ACC112 (cell line): Measurements from ENCODE around the gene BOC.

Source experiments
- H2AFZ ChIP-seq: fragments of 200-600 bp; sonication (generic); one replicate; pipeline ENCODE4 v1.6.0; 2017; ENCODE audit warnings: antibody characterized with exemption, low read length; ENCODE audit not compliant: unreplicated experiment
- H3K27ac ChIP-seq: fragments of 200-600 bp; sonication (generic); 2 replicates; pipeline ENCODE4 v1.5.1; 2014; ENCODE audit warnings: low read depth, mild to moderate bottlenecking, antibody characterized with exemption, low read length, moderate library complexity
- H3K27me3 ChIP-seq: fragments of 200-600 bp; sonication (generic); 2 replicates; pipeline ENCODE4 v1.6.1; 2014; ENCODE audit warnings: mild to moderate bottlenecking, antibody characterized with exemption, low read length, moderate library complexity, mixed read lengths; ENCODE audit not compliant: insufficient read depth
- H3K36me3 ChIP-seq: fragments of 200-600 bp; sonication (generic); 2 replicates; pipeline ENCODE4 v1.6.1; 2016; ENCODE audit warnings: mild to moderate bottlenecking, antibody characterized with exemption, low read length, moderate library complexity, mixed read lengths; ENCODE audit not compliant: insufficient read depth
- H3K4me1 ChIP-seq: fragments of 200-600 bp; sonication (generic); one replicate; pipeline ENCODE4 v1.6.1; 2016; ENCODE audit warnings: low read length, mixed read lengths; ENCODE audit not compliant: insufficient read depth, unreplicated experiment, control insufficient read depth
- H3K4me3 ChIP-seq: fragments of 200-600 bp; sonication (generic); 2 replicates; pipeline ENCODE4 v1.5.1; 2014; ENCODE audit warnings: mild to moderate bottlenecking, low read depth, low read length
- H3K79me2 ChIP-seq: fragments of 200-600 bp; sonication (generic); one replicate; pipeline ENCODE4 v1.6.0; 2016; ENCODE audit warnings: low read length; ENCODE audit not compliant: control insufficient read depth, unreplicated experiment, insufficient read depth

The BOC gene, protein sequence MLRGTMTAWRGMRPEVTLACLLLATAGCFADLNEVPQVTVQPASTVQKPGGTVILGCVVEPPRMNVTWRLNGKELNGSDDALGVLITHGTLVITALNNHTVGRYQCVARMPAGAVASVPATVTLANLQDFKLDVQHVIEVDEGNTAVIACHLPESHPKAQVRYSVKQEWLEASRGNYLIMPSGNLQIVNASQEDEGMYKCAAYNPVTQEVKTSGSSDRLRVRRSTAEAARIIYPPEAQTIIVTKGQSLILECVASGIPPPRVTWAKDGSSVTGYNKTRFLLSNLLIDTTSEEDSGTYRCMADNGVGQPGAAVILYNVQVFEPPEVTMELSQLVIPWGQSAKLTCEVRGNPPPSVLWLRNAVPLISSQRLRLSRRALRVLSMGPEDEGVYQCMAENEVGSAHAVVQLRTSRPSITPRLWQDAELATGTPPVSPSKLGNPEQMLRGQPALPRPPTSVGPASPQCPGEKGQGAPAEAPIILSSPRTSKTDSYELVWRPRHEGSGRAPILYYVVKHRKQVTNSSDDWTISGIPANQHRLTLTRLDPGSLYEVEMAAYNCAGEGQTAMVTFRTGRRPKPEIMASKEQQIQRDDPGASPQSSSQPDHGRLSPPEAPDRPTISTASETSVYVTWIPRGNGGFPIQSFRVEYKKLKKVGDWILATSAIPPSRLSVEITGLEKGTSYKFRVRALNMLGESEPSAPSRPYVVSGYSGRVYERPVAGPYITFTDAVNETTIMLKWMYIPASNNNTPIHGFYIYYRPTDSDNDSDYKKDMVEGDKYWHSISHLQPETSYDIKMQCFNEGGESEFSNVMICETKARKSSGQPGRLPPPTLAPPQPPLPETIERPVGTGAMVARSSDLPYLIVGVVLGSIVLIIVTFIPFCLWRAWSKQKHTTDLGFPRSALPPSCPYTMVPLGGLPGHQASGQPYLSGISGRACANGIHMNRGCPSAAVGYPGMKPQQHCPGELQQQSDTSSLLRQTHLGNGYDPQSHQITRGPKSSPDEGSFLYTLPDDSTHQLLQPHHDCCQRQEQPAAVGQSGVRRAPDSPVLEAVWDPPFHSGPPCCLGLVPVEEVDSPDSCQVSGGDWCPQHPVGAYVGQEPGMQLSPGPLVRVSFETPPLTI

DNA sequence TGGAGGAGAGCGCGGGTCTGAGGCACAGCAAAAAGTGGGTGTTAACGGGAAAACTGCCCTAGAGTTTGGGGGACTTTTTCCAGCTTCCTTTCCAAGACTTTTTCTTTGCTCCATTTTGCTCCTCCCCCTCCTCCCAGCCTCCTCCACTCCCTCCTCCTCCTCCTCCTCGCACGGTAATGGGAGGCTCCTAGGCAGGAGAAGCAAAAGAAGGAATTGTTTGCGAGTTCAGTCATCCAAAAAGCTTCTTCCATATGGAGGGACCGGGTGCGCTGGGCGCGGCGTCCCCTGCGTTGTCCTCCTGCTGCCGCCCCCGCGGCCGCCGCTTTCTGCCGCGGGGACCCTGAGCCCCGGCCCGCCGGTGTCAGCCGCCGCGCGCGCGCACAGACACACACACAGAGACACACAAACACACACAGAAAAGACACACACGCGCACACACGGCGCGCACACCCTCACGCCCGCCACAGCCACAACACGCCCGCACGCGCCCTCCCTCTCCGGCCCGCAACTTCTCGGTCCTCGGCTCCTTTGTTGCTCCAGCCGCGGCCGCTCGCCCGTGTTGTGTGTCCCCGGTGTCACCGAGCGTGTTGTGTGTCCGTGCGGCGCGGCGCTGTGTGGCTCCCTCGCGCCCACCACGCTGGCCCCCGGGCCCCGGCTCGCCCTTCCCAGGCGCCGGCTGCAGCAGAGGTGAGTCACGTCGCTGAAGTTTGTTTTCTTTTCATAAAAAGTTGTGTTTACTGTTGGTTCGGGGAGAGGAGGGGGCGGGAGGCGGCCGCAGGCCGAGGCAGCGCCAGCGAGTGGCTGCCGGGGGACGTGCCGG is at the start of gene BOC:
TSS of gene BOC (plus strand) at position 228 of the 820 bp plus-strand sequence. CDS start 38,246 bp downstream, outside the sequence.
- Histone ChIP-seq H3K79me2 (no peaks in the 10 kb centered on the region), H3K4me3 (peak within 1 kb of the TSS; percentile 95), H3K4me1 (peaks cover 16% of the 10 kb centered on the region), H3K27me3 (no peaks in the 10 kb centered on the region), H3K27ac (peak within 1 kb of the TSS; percentile 27; the same call in 1 of the 2 replicates), H3K36me3 (no peaks in the 10 kb centered on the region), H2AFZ (peak within 1 kb of the TSS; percentile 88)

DNA sequence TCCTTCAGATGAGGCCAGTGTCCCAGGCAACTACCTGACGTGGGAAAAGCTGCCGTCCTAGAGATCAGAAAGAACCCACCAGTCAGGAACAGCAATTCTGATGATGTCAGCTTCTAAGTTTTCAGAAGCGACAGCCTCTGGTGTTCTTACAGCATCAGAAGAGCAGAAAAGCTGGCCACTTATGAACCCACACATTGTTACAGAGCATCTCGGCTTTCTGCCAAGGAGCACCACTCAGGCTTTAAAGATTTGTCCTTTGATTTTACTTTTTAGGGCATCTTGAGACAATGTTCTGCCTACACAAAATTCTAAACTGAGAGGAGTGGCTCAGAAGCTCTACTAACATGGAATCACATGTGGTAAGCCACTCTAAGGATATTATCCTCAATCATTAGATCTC is 49.7 kb upstream of the BOC start:
- Histone ChIP-seq H2AFZ (no peak overlapping the region), H3K79me2 (no peaks in the 10 kb centered on the region), H3K27me3 (peaks cover 4% of the 10 kb centered on the region; the same call in 1 of the 2 replicates), H3K36me3 (no peaks in the 10 kb centered on the region), H3K4me3 (no peak overlapping the region), H3K27ac (no peak overlapping the region), H3K4me1 (no peaks in the 10 kb centered on the region)

DNA sequence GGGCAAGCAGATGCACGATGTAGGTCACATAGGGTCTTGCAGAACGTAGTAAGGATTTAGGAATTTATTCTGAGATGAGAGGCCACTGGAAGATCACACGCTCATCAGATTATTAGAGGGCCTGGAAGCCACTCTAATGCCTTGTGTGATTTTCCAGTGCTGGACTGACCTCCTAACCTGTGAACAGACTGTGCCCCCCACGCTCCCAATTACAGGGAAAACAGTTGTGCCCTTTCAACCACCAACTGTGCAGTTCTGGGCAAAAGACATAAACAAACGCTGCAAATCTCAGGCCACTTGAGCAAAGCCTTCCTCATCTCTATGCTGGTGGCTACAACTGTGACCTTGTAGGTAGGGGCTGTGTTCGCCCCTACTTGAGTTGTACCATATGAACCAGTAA is 48.2 kb upstream of the BOC start:
- Histone ChIP-seq H2AFZ (no peak overlapping the region), H3K4me1 (no peaks in the 10 kb centered on the region), H3K4me3 (no peak overlapping the region), H3K27me3 (peaks cover 4% of the 10 kb centered on the region; the same call in 1 of the 2 replicates), H3K27ac (no peak overlapping the region), H3K36me3 (no peaks in the 10 kb centered on the region), H3K79me2 (no peaks in the 10 kb centered on the region)

DNA sequence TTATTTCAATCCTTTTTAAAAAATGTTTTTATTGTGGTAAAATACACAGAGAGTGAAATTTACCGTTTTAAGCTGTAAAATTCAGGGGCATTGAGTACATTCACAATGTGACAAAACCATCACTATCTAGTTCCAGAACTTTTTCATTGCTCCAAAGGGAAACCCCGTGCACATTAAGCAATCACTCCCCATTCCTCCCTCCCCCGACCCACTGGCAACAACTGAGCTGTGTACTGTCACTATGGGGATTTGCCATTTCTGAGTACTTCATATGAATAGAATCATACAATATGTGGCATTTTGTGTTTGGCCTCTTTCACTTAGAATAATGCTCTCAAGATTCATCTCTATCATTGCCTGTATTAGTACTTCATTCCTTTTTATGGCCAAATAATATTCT is 45.5 kb upstream of the BOC start:
- H3K27me3 ChIP-seq: no peaks in the 10 kb centered on the region
- H3K4me1 ChIP-seq: no peaks in the 10 kb centered on the region
- no peak overlapping the region for H3K4me3 ChIP-seq
- no peaks in the 10 kb centered on the region for H3K36me3 ChIP-seq
- no peak overlapping the region for H3K27ac ChIP-seq
- no peaks in the 10 kb centered on the region for H3K79me2 ChIP-seq
- no peak overlapping the region for H2AFZ ChIP-seq

DNA sequence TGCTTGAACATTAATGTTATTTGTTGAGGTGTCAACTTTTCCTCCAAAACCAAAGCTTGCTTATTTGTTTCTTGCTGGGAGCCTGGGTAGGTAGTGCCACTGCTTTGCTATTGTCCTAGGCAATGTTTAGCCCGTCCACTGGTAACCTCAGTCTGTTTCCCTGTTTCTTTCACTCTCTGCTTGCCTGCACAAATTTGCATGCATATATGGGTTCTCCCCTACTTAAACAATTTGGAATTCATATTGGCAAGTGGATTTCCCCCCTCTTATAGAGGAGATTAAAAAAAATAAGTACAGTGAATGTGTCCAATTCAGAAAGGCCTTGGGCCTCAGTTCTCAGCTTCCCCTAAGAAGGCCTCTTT is 45.0 kb upstream of the BOC start:
- Histone ChIP-seq H3K79me2 (no peaks in the 10 kb centered on the region), H3K4me1 (no peaks in the 10 kb centered on the region), H3K4me3 (no peak overlapping the region), H2AFZ (peak overlapping the region; percentile 64), H3K27ac (no peak overlapping the region), H3K27me3 (no peaks in the 10 kb centered on the region), H3K36me3 (no peaks in the 10 kb centered on the region)

DNA sequence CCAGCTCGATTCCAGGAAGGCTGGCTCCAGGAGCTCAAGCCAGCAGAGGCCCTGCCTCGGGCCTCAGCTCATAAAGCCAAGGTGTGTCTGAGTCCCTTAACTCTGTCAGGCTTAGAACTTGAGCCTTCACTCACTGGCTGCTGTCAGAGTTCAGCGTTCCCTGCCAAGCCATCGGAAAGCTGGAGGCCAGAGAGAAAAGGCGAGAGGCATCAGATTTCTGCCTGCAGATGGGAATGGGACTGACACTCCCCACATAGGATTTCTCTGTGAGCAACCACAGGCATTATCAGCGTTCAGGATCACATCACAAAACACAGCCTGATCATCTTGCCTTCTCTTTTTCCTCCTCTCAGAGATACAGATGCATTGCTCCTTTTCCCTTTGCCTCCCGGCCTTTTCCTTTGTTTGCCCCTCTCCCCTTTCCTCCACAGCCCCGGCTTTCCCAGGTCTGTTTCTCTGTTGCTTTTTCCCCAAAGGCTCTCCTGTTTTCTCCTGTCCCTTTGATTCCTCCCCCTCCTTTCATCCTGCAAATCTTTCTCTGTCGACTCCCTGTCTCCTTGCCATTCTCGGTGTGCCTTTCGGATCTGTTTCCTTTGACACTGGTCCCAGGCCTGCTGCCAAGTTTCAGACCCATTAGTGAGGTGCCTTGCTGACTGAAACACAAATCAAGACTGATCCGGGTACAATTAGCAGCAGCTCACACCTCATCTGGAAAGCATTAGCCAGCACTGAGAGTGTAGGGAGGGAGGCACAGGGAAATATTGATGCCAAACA is 44.5 kb upstream of the BOC start:
- no peaks in the 10 kb centered on the region for H3K4me1 ChIP-seq
- no peaks in the 10 kb centered on the region for H3K79me2 ChIP-seq
- no peaks in the 10 kb centered on the region for H3K36me3 ChIP-seq
- H3K4me3 ChIP-seq: no peak overlapping the region
- H3K27ac ChIP-seq: no peak overlapping the region
- peak overlapping the region; percentile 64 for H2AFZ ChIP-seq
- H3K27me3 ChIP-seq: no peaks in the 10 kb centered on the region

DNA sequence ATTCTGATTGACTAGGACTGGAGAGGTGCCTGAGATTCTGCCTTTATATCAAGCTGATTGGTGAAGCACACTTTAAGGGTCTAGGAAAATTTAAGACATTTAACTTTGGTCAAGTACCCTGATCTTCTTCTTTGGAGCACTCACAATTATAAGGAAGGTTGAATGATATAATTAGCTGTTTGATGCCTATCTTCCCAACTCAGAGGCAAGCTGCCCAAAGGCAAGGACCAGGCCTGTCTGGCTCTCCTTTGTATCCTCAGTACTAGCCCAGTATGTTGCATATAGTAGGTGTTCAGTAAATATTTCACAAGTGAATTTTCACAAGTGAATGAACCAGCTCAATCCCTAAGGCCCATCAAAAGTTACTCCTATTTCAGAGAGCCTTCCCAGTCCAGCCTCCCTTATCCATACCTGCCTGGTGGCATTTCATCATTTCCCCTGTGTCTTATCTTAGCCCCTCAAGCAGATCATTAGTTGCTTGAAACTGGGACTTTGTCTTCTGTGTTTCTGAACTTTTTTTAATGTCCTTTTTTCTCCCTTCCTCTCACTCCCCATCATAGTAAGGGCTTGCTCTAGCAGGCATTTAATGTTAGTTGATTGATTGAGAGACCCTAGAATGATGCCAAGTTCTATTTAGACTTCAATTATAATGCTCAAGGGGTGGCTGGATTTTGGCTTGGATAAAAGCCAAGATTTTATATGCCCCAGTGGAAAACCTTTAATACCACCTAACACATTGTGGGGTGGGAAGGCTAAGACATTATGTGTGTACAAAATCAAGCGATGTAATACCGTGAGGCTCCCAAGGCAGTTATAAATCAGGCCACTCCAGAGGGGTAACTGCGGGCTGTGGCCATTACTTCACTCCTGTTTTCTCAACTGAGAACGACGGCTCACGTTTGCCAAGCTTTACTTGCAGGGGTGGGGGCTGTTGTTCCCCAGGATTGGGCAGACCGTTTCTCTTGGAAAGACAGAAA is 43.2 kb upstream of the BOC start:
- Histone ChIP-seq H3K4me3 (no peak overlapping the region), H2AFZ (no peak overlapping the region), H3K36me3 (no peaks in the 10 kb centered on the region), H3K27ac (no peak overlapping the region), H3K79me2 (no peaks in the 10 kb centered on the region), H3K27me3 (no peaks in the 10 kb centered on the region), H3K4me1 (no peaks in the 10 kb centered on the region)

DNA sequence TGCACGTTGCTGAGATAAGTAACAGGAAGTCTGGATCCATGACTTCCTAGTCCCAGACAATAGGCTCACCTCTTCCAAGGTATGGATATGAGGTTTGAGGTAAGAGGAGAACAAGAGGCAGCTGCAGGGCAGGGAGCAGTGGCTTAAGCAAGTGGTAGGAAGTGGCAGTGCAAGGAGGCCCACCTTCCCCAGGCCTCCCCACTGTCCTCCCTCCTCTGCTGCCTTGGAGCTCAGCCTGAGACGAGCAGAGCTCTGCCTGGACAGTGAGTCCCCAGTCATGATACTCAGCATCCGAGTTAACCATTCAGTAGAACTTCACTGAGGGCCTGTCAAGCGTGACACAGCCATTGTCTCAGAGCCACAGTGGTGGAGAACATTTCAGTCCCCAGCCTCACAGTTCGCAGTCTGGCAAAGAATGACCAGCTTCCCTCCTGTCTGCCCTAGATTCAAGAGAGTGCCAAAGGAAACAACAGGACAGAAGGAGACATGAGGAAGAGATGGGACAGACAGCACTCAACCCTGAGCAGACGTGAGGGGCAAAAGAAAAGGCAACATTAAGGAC is 41.4 kb upstream of the BOC start:
- Histone ChIP-seq H3K4me3 (no peak overlapping the region), H3K36me3 (no peaks in the 10 kb centered on the region), H3K27ac (no peak overlapping the region), H3K79me2 (no peaks in the 10 kb centered on the region), H3K27me3 (peaks cover 8% of the 10 kb centered on the region), H3K4me1 (no peaks in the 10 kb centered on the region), H2AFZ (no peak overlapping the region)

DNA sequence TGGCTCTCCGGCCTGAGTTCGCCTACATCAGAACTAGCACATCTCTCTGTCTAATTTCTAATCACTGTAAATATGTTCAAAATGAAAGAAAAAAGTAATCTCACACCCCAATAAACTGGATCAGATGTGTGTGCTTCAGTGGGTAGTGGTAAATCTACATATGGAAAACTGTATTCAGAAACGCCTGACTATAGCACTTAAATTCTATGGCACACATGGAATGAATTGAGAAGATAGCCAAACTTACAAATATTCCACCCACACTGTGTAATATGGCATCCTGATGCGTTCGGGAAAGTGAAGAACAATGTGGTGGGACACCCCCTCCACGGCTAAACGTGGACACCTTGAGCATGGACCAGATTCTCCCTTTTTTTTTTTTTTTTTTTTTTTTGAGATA is 40.6 kb upstream of the BOC start:
- H3K27ac ChIP-seq: no peak overlapping the region
- H2AFZ ChIP-seq: no peak overlapping the region
- no peaks in the 10 kb centered on the region for H3K36me3 ChIP-seq
- no peak overlapping the region for H3K4me3 ChIP-seq
- peaks cover 9% of the 10 kb centered on the region for H3K27me3 ChIP-seq
- H3K4me1 ChIP-seq: no peaks in the 10 kb centered on the region
- no peaks in the 10 kb centered on the region for H3K79me2 ChIP-seq
